GM19397 (cell line): ENCODE results near the gene MIA2.

ENCODE experiments used
- ATAC-seq: cut with Tn5 transposase; IDR thresholded peaks from one replicate; pipeline ENCODE4 v1.9.1; 2021; ENCODE audit warnings: mild to moderate bottlenecking, moderate library complexity; ENCODE audit not compliant: unreplicated experiment

Gene MIA2

GRCh38 chr14:39383026-39383660 lies 149.4 kb downstream of the MIA2 start:
- no peak for ATAC-seq

DNA sequence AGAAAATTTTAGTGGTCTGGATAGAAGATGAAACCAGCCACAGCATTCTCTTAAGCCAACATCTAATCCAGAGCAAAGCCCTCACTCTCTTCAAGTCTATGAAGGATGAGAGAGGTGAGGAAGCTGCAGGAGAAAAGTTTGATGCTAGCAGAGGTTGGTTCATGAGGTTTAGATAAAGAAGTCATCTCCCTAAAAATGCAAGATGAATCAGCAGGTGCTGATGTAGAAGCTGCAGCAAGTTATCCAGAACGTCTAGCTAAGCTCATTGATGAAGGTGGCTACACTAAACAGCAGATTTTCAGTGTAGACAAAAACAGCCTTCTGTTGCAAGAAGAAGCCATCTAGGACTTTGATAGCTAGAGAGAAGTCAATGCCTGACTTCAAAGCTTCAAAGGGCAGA lies 150.0 kb downstream of the MIA2 start:
- ATAC-seq: no peak

- no peak for ATAC-seq
Observed at GRCh38 chr14:39384177-39384576, 150.5 kb downstream of the MIA2 start.

GRCh38 chr14:39393289-39393688 lies 159.6 kb downstream of the MIA2 start:
- no peak for ATAC-seq

DNA sequence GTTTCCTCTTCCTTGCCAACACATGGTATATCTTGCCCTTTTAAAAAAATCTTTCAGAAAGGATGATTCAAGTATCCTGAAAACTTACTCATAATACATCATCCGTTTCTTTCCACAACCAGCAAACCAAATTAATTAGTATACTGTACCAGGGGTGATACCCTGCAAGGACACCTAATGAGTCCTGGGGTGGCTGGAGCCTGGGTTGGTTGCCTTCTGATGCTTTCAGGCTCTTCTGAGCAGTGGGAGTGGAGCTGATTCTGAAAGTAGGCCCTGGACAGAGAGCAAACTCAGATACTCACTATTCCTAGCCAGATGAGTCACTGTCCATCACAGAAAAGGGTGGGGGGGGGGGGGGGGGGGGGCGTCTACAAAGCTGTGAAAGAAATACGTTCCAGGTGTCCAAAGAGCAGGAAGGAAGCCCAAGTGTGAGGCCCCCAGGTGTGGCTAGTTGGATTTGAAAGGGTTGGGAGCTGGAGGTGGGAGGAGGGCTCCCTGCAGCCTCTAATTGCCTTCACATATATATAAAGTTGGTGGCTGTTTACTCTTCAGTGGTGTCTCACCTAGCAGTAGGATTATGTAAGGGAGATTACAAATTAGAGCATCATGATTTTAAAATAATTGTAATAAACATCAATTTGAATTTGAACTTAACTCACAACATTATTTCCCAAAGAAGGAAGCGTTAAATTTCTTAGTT lies 162.0 kb downstream of the MIA2 start:
- no peak for ATAC-seq

DNA sequence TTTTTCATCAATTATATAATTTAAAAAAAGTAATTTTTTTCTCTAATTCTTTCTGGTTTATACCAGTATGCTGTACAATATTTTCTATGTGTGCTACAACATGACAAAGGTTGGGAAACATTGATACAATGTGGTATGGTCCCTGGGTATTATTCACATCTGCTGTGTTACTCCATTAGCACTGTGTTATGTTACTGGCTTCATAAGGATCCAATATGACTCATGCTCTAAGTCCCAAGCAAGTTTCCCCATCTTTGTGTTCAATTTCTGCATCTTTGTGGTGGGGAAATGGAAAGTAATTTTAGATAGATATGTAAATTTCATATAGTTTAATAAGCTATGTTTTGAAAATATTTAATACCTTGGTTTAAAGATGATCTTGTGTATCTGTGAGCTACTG lies 162.7 kb downstream of the MIA2 start:
- no peak for ATAC-seq

DNA sequence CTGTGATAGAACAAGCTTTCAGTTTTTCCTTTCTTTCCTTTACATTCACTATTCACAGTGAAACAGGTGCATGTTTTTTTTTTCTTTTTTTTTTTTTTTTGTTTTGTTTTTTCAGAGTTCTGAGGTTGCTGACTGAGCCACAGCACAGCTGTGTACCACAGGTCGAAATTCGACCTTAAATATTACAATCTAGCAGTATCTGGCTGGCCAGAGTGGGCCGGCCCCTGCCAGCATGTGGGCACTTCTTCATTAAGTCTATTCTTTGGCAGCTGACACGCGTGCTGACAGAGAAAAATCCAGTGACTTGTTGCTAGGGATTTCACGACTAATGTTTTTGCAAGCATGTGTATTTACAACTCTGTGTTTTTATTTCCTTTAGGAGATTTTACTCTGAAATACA lies 164.7 kb downstream of the MIA2 start:
- ATAC-seq: no peak

DNA sequence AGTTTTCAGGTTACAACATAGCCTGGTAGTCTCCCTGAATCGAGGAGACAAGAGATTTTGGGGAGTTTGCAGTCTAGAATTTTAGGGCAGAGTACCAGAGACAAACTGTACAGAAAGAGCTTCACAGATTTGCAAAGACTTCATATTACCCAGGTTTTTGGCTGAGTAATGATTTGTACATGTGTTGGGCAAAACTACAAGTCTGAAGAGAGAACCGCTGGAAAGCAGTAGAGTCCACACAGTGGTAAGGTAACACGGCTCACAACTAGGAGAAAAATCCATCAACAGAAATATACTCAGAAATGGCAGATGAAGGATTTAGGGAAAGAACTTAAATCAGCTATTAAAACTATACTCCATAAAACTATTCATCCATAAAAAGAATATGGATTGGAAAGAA lies 172.8 kb downstream of the MIA2 start:
- ATAC-seq: no peak

- no peak for ATAC-seq
Observed at GRCh38 chr14:39416072-39416471, 182.4 kb downstream of the MIA2 start.

- no peak for ATAC-seq
Observed at GRCh38 chr14:39417014-39417413, 183.3 kb downstream of the MIA2 start.

DNA sequence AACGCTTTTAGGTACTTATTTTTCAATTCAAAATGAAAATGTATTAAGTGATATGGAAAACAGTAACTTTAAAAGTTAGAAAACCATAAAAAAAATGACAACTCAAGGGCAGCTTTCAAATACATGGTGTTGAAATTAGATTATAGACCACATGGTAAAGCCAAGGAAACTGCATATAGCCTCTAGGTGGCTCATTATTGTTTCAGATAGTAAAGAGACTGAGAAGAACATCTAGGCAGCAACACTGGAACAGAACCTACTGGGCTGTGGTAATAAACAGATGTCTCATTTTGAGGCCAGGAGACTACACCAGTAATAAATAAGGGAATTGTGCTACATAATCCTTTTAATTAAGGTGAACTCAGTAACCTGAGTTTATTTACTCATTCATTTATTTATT lies 185.6 kb downstream of the MIA2 start:
- ATAC-seq: no peak

DNA sequence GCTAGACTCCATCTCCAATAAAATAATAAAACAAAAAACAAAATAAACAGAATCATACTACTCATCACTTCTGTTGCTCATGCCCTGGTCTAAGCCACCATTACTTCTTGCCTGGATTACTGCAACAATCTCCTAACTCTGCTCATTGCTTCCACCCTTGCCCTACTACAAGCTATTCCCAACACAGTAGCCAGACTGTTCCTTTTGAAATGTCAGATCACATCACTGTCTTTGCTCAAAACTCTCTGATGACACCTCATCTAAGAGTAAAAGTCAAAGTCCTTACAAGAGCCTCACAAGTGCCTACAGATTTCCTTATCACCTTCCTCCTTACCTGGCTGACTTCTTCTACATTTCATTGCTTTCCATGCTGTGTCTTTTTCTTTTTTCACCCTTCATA lies 188.5 kb downstream of the MIA2 start:
- no peak for ATAC-seq

DNA sequence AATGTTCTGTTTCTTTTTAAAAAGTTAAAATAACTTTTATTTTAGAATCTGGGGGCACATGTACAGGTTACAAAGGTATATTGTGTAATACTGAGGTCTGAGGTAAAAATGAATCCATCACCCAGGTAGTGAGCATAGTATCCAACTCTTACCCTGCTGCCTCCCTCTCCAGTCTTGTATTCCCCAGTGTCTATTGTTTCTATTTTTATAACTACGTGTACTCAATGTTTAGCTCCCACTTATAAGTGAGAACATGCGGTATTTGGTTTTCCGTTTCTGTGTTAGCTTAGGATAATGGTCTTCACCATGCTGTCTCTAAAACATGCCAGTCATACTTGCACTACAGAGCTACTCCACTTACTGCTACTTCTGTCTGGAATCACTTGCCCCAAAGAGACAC lies 190.1 kb downstream of the MIA2 start:
- no peak for ATAC-seq

GRCh38 chr14:39425947-39426346 lies 192.2 kb downstream of the MIA2 start:
- ATAC-seq: no peak

DNA sequence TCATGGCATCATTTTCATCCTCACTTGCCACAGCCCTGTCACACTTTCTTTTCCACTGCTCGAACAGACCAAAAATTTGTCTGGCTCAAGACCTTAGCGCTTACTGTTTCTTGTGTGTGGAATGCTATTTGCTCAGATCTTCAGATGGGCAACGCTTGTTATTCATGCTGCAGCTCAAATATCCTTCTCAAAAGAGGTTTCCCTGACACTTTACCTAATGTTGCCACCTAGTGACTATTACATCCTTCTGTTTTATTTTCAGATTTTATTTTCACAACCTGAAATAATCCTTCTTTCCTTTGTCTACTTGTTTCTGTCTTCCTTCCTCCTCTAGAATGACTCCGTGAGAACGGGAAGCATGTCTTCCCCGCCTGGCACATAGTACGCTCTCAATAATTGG lies 192.9 kb downstream of the MIA2 start:
- no peak for ATAC-seq

DNA sequence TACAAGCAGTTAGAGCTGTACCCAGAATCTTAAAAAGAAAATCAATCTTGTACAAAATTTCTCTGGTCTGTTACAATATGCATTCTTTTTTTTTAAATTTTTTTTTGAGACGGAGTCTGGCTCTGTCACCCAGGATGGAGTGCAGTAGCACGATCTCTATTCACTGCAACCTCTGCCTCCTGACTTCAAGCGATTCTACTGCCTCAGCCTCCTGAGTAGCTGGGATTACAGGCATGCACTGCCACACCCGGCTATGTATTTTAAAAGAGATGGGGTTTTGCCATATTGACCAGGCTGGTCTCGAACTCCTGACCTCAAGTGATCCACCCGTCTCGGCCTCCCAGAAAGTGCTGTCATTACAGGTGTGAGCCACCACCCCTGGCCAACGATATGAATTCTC lies 194.4 kb downstream of the MIA2 start:
- ATAC-seq: no peak

DNA sequence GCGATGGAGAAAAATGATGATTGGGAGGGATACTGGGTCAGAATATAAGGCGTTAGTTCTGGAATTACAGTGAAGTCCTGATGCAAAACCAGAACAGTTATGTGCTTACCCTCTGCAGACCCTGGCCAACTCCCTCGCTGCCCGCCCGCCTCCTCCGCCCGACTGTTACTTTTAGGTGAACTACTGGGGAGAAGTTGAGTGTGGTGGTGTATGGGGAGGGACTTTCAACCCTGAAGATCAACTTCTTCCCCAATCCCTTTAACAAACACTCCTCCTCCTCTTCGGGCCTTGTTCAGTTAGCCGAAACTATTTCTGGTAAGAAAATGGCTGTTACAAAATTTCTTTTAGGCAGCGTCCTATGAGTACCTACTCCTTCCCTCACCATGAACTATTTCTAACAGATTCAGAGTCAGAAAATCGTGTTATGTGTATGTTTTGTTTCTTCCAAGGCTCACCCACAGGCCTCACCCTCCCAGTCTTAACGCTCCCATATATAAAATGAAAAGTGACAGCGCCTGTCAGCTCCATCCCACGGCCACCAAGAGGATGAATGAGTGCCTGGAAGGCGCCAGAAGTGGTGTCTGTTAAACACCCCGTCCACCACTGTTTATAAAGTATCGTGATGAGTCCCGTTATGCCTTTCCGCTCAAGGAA lies 197.2 kb downstream of the MIA2 start:
- ATAC-seq: no peak

DNA sequence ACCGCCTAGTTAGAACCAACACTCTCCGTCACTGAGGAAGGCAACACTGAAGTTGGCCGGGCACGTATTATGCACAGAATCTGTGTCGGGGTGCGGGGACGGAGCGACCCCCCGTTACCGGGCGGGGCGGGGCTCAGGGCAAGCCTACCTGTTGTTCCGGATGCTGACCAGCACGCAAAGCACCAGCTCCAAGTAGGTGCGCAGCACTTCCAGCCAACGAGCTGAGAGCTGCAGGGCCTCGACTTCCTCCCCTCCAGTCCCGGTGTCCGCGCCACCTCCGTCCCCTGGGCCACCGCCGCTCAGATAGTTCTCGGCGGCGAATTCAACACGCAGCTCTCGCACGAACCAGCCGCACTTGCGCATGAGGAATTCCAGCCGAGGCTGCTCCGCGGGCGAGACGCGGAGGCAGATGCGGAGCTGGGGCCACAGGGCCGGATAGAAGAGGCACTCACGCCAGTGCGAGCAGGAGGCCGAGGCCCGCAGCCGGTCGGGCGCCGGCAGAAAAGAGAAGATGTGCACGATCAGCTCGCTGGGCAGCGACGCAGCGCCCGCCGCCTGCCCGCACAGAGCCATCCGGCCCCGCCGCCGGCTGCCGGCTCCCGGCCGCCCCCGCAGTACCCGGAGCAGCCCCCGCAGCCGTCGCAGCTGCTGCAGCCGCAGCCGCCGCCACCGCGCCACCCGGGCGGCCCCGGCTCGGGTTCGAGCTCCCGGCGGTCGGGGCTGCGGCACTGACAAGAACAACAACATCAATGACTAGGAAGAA lies 197.9 kb downstream of the MIA2 start:
- ATAC-seq: peak; percentile 19

DNA sequence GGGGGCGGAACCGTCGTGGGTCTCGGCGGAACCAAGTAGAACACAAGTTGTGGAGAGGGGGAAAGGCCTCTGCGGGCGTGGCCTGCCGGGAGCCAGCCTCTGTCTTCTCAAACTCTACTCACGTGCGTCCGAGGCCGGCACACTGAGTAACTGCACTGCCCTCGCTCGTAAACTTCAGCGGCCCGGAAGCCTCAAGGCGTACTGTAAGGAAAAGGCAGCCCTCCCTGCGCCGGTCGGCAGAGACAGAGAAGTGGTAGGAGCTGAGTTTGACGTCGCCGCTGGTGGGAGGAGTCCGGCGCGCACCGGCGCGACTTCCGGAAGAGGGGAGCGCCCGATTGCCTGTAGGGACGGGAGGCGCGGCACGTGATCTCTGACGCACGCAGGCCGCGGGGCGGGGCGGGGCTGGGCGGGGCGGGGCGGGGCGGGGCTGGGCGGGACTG lies 198.5 kb downstream of the MIA2 start, which contains the start of gene FBXO33:
TSS of gene FBXO33 (minus strand) at position 255 of the 440 bp plus-strand sequence. CDS start 271 bp downstream, outside the sequence.
- peak; percentile 83 for ATAC-seq

GRCh38 chr14:39432619-39433451 lies 199.1 kb downstream of the MIA2 start:
- ATAC-seq: peak; percentile 64

DNA sequence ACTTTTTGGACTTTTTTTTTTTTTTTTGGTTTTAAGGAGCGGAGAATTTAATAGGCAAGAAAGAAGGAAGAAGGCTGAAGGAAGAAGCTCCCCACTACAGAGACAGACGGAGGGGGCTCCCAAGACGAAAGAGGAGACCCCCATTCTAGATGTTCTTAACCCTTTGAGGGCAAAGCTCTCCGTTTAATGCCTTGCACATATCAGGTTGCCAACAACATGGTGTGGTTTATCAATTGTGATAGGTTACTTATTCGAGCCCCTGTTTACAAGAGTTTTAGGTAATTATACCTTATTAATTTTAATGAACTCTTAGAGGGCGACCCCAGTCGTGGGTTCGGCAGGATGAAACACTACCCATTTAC lies 199.7 kb downstream of the MIA2 start:
- ATAC-seq: no peak
